HG02610 (cell line): ENCODE measurements around the gene APOBEC2.

Experiments used
- ATAC-seq: cut with Tn5 transposase; IDR thresholded peaks from one replicate; pipeline ENCODE4 v1.9.1; 2021; ENCODE audit warnings: mild to moderate bottlenecking, moderate library complexity; ENCODE audit not compliant: unreplicated experiment

Gene APOBEC2

GRCh38 chr6:41037107-41037900 is 15.7 kb upstream of the APOBEC2 start:
- no peak for ATAC-seq

GRCh38 chr6:41038205-41038604 is 14.8 kb upstream of the APOBEC2 start:
- ATAC-seq = no peak

- ATAC-seq = no peak
These were observed 13.7 kb upstream of the APOBEC2 start, which contains the start of gene UNC5CL for GRCh38 chr6:41039060-41039998. UNC5CL (minus strand) TSS chr6:41039221; CDS start chr6:41035074, 4,147 bp downstream.

GRCh38 chr6:41040101-41040939 is 12.7 kb upstream of the APOBEC2 start:
- ATAC-seq = peak; percentile 44

- no peak for ATAC-seq
These were observed 12.0 kb upstream of the APOBEC2 start for GRCh38 chr6:41040940-41041536.

GRCh38 chr6:41042226-41043055 is 10.6 kb upstream of the APOBEC2 start, which contains the start of gene TSPO2:
TSPO2 (plus strand) TSS chr6:41042467; CDS start chr6:41042986, 519 bp downstream.
- no peak for ATAC-seq

- no peak for ATAC-seq
These were observed 9.9 kb upstream of the APOBEC2 start for GRCh38 chr6:41043151-41043550.

- no peak for ATAC-seq
These were observed 7.3 kb upstream of the APOBEC2 start for GRCh38 chr6:41045664-41046063.

GRCh38 chr6:41046084-41046483 is 6.9 kb upstream of the APOBEC2 start:
- no peak for ATAC-seq

- no peak for ATAC-seq
These were observed 5.7 kb upstream of the APOBEC2 start for GRCh38 chr6:41047306-41047705.

GRCh38 chr6:41047745-41048732 is 5.0 kb upstream of the APOBEC2 start:
- ATAC-seq = no peak

GRCh38 chr6:41049521-41049920 is 3.5 kb upstream of the APOBEC2 start:
- no peak for ATAC-seq

GRCh38 chr6:41049955-41050354 is 3.0 kb upstream of the APOBEC2 start:
- ATAC-seq = no peak

- ATAC-seq = no peak
These were observed 2.5 kb upstream of the APOBEC2 start for GRCh38 chr6:41050536-41050935.

- no peak for ATAC-seq
These were observed 1.1 kb upstream of the APOBEC2 start for GRCh38 chr6:41051873-41052272.

- ATAC-seq = no peak
These were observed 1.5 kb downstream of the APOBEC2 start for GRCh38 chr6:41054511-41054910.

- no peak for ATAC-seq
These were observed 2.1 kb downstream of the APOBEC2 start for GRCh38 chr6:41055149-41055548.

- ATAC-seq = no peak
These were observed 3.9 kb downstream of the APOBEC2 start for GRCh38 chr6:41056768-41057490.
